Cardiac fibroblast (primary cell): ENCODE measurements around the gene SH3RF2.
A peak's percentile ranks its signal among the peaks of the same experiment; 100 is the strongest.

Source experiments
- DNase-seq, 2 donors: peaks; one replicate each; pipeline versions ENCODE4 v3.0.0 to v3.0.0-alpha.2; 2010; ENCODE audit warnings: low read depth in 2 of 2
- H3K4me3 ChIP-seq, 2 donors: replicated peaks in 1 of 2; 1 replicate in 1 of 2; 2 replicates in 1 of 2; pipeline ENCODE4 v1.5.1; 2011; ENCODE audit warnings: low read depth in 2 of 2, low read length in 2 of 2, mild to moderate bottlenecking in 2 of 2, moderate library complexity in 1 of 2
- CTCF ChIP-seq: IDR thresholded peaks from one replicate; pipeline ENCODE4 v1.5.1; 2011; ENCODE audit warnings: low read depth, mild to moderate bottlenecking, low read length, inconsistent platforms

Gene SH3RF2

GRCh38 chr5:145941448-145942130, 5.2 kb downstream of the SH3RF2 start:
- no peak overlapping the region for H3K4me3 ChIP-seq
- no peak for TF ChIP-seq CTCF
- DNase-seq = peak in 1 of 2 donors; percentile 35

GRCh38 chr5:145942201-145942600, 5.8 kb downstream of the SH3RF2 start:
- no peak overlapping the region for H3K4me3 ChIP-seq
- TF ChIP-seq CTCF = no peak
- DNase-seq = no peak

- TF ChIP-seq CTCF = no peak
- no peak overlapping the region for H3K4me3 ChIP-seq
- DNase-seq = no peak
Observed at GRCh38 chr5:145942749-145943148, 6.4 kb downstream of the SH3RF2 start.

- DNase-seq = peak; percentile 57 to 68
- TF ChIP-seq CTCF = no peak
- H3K4me3 ChIP-seq = no peak overlapping the region
Observed at GRCh38 chr5:145943674-145944121, 7.3 kb downstream of the SH3RF2 start.

- TF ChIP-seq CTCF = no peak
- H3K4me3 ChIP-seq = no peak overlapping the region
- DNase-seq = no peak
Observed at GRCh38 chr5:145944328-145944727, 8.0 kb downstream of the SH3RF2 start.

- no peak overlapping the region for H3K4me3 ChIP-seq
- no peak for TF ChIP-seq CTCF
- no peak for DNase-seq
Observed at GRCh38 chr5:145945620-145946111, 9.3 kb downstream of the SH3RF2 start.
